Right hindlimb (tissue), 1 donor: ENCODE data around the gene LRRC26.

Experiments used
- DNase-seq: peaks from one replicate; pipeline ENCODE4 v3.0.0-alpha.2; 2018

Gene LRRC26

GRCh38 chr9:137181680-137182079 is 11.8 kb upstream of the LRRC26 start:
- no peak for DNase-seq

- DNase-seq: no peak
Observed at GRCh38 chr9:137180491-137180890, 10.6 kb upstream of the LRRC26 start.

DNA sequence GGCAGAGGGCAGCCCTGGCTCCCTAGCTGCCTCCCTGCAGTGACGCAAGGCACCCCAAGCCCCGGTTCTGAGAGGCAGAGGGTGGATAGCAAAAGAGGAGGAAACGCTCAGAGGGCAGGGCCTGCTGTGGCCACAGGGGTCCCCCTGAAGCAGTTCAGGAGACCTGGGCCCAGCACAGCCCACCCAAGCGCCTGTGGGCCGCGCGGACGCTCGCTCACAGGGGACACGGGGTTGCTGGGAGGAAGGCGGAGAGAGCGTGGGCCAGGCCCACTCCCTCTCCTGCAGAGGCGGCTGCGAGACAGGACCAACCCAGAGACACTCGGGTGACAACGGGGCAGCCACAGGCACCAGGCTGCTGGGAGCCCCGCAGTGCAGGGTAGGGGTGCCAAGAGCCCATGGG is 9.9 kb upstream of the LRRC26 start:
- DNase-seq: no peak

- DNase-seq: no peak
Observed at GRCh38 chr9:137178939-137179630, 9.2 kb upstream of the LRRC26 start.

DNA sequence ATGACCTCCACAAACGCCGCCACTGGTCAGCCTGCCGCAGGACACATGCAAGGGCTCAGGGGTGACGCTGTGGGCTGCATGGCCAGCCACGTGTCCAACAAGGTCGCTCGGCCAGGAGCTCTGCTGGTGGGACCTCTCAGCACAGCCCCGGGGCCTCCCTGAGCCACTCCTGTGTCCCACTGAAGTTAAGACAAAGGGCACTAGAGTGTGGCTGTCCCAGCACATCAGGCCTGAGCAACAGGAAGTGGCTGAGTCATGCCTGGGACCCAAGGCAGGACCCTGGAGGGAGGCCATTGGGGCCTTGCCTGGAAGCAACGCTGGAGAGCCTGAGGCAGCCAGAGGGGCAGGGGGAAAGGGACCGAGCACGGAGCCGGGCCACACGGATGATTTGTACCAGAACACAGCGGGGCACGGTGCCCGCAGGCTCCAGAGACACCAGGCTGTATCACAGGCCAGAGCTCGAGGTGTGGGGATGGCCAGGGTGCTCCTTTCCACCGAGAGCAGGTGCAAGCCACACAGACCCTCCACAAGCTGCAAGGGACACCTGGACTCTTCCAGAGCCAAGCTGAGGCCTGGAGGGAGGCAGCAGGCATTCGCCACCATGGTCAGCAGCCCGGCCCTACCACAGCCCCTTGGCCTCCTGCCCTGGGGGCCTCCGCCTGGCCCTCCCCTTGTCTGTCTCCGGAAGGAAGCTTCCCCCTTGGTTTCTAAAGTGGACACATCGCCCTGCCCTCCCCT is 8.5 kb upstream of the LRRC26 start:
- DNase-seq: no peak

DNA sequence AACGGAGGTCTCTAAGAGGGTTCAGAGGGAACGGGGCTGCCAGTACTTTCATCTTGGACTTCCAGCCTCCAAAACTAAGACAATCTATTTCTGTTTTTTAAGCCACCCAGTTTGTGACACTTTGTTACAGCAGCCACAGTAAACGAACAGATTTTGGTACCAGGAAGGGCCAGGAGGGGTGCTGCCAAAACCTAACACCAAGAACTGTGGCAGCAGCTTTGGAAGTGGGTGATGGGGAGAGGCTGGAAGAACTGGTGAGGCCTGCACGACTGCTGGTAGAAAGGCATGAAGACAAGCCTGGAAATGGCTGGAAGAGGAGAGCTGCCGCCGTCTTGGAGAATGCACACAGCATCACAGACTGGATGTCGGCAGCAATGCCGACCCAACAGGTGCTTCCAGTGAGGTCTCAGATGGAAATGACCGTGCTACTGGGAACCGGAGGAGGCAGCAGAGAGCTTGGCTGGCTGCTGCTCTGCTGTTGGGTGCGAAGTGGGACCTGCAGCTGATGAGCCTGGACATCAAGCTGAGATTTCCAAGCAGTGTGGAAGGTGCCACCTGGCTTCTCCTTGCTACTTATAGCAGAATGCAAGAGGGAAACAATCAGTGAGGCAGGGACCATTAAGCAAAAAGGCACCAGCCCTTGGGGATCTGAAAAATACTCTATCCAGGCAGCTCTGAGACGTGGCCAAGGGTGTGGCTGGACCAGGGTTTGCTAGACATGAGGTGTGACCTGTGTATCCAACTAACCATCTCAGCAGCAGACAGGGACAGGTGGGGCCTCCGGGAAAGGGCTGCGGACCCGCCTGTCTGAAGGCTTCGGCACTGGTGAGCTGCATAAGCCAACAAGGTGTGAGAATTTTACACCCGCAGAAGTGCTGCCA is 6.7 kb upstream of the LRRC26 start:
- no peak for DNase-seq

DNA sequence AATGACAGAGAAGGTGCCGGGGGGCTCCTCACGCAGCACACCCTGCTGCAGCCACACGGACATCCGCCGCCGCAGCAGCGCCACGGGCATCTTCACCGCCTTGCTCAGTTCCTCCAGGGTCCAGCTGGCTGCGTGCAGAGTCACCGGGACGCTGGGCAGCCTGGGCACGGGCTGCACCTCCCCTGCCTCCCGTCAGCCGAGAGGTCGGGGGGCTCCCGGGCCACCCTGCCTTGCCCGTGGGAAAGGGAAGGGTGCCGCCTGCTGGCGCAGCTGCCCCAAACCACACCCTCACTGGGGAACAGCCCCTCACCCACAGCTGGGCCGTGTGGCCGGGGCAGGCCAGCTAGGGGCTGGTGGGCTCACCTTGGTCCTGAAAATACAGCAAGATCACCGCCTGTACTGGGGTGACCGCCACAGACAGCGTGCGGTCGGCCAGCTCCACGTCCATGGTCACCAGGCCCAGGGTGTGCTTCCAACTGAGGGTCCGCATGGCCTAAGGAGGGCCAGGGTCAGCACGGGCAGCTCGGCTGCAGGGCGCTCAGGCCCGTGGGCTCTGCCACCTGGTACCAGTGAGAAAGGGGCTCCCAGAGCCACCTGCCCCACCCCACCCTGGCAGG is 5.6 kb upstream of the LRRC26 start:
- DNase-seq: no peak

- no peak for DNase-seq
Observed at GRCh38 chr9:137174722-137175293, 5.0 kb upstream of the LRRC26 start.

GRCh38 chr9:137173796-137174664 is 4.2 kb upstream of the LRRC26 start:
- DNase-seq: no peak

DNA sequence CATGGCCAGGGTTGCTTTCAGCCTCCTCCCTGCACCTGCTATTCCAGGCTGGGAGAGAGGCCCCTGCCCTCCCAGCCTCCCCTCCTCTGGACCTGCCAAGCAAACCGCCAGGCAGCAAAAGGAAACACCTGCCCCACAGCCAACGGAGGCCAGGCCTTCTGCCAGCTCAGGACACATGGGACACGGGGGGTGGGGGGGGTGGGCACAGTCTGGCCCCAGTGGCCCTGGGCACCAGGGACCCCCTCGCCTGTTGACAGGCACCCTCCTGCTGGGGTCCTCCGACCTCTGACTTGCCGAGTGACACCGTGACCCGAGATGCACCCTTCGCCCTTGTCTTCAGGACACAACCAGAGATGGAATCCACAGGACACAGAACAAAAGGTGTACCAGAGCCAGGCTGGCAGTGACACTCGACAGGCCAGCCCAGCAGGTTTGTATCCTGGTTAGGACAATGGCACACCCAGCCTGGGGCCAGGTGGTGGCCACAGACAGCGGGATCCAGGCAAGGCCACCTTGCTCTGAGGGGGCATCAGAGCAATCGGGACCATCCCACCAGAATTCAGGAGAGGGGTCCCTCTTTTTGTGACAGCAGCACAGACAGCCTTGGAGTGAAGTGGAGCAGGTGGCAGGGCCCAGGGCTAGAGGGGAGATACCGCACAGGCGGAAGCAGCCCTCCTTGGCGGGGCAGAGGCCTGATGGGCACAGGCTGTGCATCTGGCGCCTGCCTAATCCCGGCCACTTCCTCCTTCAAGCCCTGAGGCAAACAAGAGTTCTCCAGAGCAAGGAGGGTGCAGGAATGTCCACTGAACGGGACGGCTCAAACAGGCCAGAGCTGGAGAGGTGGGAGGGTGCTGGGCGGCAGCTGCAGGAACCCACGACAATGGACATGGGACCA is 3.3 kb upstream of the LRRC26 start:
- no peak for DNase-seq

DNA sequence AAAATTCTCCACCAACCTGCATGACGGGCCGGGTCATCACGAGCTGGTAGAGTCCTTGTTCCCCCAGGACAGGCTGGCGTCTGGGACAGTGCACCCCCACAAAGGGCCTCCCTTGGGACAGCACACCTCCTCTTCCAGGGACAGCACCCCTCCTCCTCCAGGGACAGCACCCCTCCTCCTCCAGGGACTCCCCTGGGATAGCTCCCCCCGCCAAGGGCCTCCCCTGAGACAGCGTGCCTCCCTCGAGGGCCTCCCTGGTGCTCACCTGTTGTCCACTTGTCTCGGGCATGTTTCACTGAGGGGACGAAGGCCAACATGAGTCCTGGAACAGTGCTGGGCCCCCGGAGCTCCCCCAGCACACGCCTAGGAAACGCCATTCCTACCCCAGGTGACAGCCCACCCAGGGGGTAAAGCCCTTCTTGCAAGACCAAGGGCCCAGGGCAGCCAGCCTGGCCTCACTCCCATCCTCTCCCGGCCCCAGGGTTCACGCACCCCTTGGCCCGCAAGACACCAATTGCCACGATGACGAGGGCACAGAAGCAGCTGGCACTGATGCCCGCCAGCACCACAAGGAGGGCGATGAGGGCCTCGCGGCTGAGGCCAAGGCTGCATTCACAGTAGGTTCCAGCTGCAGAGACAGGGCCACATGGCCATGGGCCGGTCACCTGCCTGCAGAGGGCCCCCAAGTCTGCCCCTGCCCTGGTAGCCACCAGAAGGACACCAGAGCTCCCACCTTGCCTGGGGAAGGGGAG is 1.5 kb upstream of the LRRC26 start:
- DNase-seq: no peak

- DNase-seq: no peak
Observed at GRCh38 chr9:137170486-137171148, 766 bp upstream of the LRRC26 start.

DNA sequence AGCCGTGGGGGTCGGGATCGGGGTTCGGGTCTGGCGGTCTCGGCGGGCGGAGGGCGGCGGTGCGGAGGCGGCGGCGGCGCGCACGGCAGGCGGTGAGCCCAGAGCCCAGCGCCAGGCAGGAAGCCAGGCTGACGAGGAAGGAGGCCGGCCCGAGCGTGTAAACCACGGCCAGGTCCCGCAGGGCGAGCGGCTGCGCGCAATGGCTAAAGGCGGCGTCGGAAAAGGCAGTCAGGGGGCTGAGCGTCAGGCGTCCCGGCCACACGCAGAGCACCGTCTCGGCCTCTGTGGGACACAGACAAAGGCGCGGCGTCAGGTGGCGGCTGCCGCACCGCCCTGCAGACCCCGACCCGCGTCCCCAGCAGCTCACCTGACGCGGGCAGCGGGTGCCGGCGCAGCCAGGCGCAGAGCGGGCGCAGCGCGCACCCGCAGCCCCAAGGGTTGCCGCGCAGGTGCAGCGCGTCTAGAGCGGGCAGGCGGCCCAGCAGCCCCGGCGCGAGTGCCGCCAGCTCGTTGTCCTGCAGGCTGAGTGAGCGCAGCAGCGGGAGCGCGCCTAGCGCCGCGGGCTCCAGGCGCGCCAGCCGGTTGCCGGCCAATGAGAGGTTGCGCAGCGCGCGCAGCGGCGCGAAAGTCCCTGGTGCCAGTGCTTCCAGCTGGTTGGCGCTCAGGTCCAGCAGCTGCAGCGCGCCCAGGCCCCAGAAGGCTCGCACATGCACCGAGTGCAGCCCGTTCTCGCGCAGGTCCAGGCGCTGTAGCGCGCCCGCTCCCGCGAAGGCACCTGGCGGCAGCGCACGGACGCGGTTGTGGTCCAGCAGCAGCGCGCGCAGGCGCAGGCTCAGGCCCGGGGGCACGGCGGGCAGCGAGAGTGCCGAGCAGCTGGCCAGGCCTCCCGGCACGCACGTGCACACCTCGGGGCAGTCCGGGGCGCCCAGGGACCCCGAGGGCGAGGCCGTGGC is 671 bp downstream of the LRRC26 start:
- DNase-seq: no peak

- DNase-seq: no peak
Observed at GRCh38 chr9:137168573-137168903, 1.3 kb downstream of the LRRC26 start.

GRCh38 chr9:137167747-137168572 is 1.9 kb downstream of the LRRC26 start:
- DNase-seq: no peak

DNA sequence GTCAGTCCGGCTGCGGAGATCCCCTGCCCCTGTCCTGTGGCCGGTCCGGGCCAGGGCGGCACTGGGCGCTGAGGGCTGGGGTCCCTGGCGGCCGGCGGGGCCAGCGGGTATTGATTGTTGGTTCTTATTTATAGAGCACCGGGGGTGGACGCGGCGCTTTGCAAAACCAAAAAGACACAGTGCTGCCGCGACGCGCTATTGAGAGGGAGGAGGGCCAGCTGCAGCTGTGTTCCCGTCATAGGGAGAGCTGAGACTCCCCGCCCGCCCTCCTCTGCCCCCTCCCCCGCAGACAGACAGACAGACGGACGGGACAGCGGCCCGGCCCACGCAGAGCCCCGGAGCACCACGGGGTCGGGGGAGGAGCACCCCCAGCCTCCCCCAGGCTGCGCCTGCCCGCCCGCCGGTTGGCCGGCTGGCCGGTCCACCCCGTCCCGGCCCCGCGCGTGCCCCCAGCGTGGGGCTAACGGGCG is 2.5 kb downstream of the LRRC26 start:
- no peak for DNase-seq
